Occipital lobe (tissue), 1 donor: ENCODE measurements around the gene ZNF540. TPM values are rescaled to one million over a fixed set of nuclear protein-coding genes. Genes with fewer than 3 reads are reported as not detected.

Experiments
- total RNA-seq: library from RNA; depleted of rRNA; stranded (reverse); fragments of >200 nt; gene quantifications from one replicate; pipeline ENCODE4 v1.2.3, GENCODE V29; 2014

Gene ZNF540
- total RNA-seq, 1 donor from 2014 or later = 22.0 TPM

Other genes starting within 250 kb of the ZNF540 start
- 26.8 TPM for gene ZNF527, start 223.8 kb upstream of the ZNF540 start, total RNA-seq
- gene ZNF569, start 127.4 kb upstream of the ZNF540 start, total RNA-seq = 28.7 TPM
- 32.4 TPM for gene ZNF570, start 125.5 kb upstream of the ZNF540 start, total RNA-seq
- 51.3 TPM for gene ZNF793, start 87.9 kb upstream of the ZNF540 start, total RNA-seq
- 11.7 TPM for gene ZNF571, start 84 bp upstream of the ZNF540 start, total RNA-seq
- 80.6 TPM for gene ZFP30, start 60.6 kb downstream of the ZNF540 start, total RNA-seq
- 25.9 TPM for gene ZNF607, start 124.9 kb downstream of the ZNF540 start, total RNA-seq
- 45.5 TPM for gene ZNF573, start 184.7 kb downstream of the ZNF540 start, total RNA-seq